ENCODE measurements around the gene SLC7A6.

DNA sequence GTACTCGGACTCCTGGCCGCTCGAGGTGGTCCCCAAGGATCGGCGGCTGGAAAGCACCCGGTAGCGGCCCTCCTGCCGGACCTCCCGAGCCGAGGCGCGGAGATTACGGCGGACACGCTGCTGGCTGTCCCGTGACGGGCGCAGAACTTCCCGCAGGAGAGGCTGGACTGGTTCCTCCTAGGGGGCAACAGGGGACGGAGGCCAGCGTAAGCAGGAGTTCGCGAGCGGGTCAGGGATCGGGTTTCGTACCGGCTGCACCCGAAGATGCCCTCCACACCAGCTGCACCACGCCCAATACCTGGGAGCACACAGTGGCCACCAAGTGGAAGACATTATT is 46.1 kb downstream of the SLC7A6 start:
- TF ChIP-seq, protein P1, sequence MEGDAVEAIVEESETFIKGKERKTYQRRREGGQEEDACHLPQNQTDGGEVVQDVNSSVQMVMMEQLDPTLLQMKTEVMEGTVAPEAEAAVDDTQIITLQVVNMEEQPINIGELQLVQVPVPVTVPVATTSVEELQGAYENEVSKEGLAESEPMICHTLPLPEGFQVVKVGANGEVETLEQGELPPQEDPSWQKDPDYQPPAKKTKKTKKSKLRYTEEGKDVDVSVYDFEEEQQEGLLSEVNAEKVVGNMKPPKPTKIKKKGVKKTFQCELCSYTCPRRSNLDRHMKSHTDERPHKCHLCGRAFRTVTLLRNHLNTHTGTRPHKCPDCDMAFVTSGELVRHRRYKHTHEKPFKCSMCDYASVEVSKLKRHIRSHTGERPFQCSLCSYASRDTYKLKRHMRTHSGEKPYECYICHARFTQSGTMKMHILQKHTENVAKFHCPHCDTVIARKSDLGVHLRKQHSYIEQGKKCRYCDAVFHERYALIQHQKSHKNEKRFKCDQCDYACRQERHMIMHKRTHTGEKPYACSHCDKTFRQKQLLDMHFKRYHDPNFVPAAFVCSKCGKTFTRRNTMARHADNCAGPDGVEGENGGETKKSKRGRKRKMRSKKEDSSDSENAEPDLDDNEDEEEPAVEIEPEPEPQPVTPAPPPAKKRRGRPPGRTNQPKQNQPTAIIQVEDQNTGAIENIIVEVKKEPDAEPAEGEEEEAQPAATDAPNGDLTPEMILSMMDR (conservative IDR thresholded peaks at IDR 0.05; ENCODE audit: low read length) = no peak
- TF ChIP-seq EZH2phosphoT487 (IDR thresholded peaks at IDR 0.05; ENCODE audit: borderline replicate concordance, low read depth, low read length) = no peak

Data from OCI-LY7 (cell line).